Kidney epithelial cell (primary cell): ENCODE data around the gene ITPRID2. TPM values are rescaled to one million over a fixed set of nuclear protein-coding genes. Genes with fewer than 3 reads are reported as not detected.

Source experiments
- DNase-seq: peaks from one replicate; pipeline ENCODE4 v3.0.0-alpha.2; 2010; ENCODE audit warnings: low read depth
- H3K27me3 ChIP-seq: 2 replicates; pipeline ENCODE4 v1.6.0; 2011; ENCODE audit warnings: low read length; ENCODE audit not compliant: control insufficient read depth, insufficient read depth
- H3K36me3 ChIP-seq: 2 replicates; pipeline ENCODE4 v1.5.1; 2011; ENCODE audit warnings: low read length; ENCODE audit not compliant: control insufficient read depth, insufficient read depth
- H3K4me3 ChIP-seq: 2 replicates; pipeline ENCODE4 v1.5.1; 2011; ENCODE audit warnings: low read depth, mild to moderate bottlenecking, control low read depth, low read length
- total RNA-seq: library from RNA; depleted of rRNA; stranded (reverse); fragments of >200 nt; gene quantifications from 2 replicates; pipeline ENCODE4 v1.2.3, GENCODE V29; 2015
- TF ChIP-seq, protein P1 (sequence below): IDR thresholded peaks from 2 replicates; pipeline ENCODE4 v1.5.1; 2011; ENCODE audit warnings: mild to moderate bottlenecking, moderate library complexity, low read length, control low read depth, inconsistent platforms; ENCODE audit not compliant: insufficient read depth, poor library complexity, severe bottlenecking

The ITPRID2 gene
- total RNA-seq, 1 donor from 2014 or later, result 60.2 TPM

- Histone ChIP-seq H3K36me3 (peaks cover 2% of the 10 kb centered on the region), H3K27me3 (no peaks in the 10 kb centered on the region), H3K4me3 (no peak overlapping the region)
- DNase-seq, result no peak
- TF ChIP-seq, protein P1, sequence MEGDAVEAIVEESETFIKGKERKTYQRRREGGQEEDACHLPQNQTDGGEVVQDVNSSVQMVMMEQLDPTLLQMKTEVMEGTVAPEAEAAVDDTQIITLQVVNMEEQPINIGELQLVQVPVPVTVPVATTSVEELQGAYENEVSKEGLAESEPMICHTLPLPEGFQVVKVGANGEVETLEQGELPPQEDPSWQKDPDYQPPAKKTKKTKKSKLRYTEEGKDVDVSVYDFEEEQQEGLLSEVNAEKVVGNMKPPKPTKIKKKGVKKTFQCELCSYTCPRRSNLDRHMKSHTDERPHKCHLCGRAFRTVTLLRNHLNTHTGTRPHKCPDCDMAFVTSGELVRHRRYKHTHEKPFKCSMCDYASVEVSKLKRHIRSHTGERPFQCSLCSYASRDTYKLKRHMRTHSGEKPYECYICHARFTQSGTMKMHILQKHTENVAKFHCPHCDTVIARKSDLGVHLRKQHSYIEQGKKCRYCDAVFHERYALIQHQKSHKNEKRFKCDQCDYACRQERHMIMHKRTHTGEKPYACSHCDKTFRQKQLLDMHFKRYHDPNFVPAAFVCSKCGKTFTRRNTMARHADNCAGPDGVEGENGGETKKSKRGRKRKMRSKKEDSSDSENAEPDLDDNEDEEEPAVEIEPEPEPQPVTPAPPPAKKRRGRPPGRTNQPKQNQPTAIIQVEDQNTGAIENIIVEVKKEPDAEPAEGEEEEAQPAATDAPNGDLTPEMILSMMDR, result no peak
Observed at GRCh38 chr2:181900007-181900651, 8.6 kb downstream of the ITPRID2 start.

GRCh38 chr2:181902625-181903024, 11.1 kb downstream of the ITPRID2 start:
- no peak for DNase-seq
- TF ChIP-seq, protein P1, result no peak
- Histone ChIP-seq H3K27me3 (no peaks in the 10 kb centered on the region), H3K4me3 (no peak overlapping the region), H3K36me3 (peaks cover 4% of the 10 kb centered on the region)

DNA sequence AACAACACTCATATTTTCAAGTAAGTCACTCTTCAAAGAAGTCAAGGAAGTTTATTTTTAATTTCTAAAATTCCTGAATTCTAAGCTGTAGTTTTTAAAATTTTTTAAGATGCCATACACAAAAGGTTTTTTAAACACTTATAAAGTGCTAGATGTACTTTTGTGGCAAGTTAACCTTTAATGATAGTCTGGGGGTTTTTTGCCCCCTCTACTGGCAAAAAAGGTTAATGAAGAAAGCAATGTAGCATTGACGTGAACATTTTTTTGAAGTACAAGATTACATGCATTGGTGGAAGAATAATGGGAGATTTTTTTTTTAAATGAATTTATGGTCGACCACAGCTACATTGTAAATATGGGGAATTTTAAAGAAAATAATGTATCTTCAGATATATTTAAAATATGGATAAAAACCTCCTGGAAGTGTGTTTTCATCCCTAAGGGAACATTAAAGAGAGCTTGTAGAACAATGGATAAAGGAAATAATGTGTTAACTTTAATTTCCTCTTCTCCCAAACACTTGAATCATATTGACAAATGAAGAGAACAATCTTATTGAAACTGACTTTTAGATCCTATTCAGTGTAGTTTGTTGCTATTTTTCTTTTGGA, 12.6 kb downstream of the ITPRID2 start:
- TF ChIP-seq, protein P1, result peak; percentile 52
- Histone ChIP-seq H3K4me3 (no peak overlapping the region), H3K36me3 (peaks cover 4% of the 10 kb centered on the region), H3K27me3 (no peaks in the 10 kb centered on the region)
- DNase-seq, result no peak

GRCh38 chr2:181907057-181907456, 15.5 kb downstream of the ITPRID2 start:
- Histone ChIP-seq H3K36me3 (peaks cover 1% of the 10 kb centered on the region), H3K27me3 (no peaks in the 10 kb centered on the region), H3K4me3 (no peak overlapping the region)
- DNase-seq, result no peak
- TF ChIP-seq, protein P1, result no peak

- H3K36me3 ChIP-seq, result peaks cover 1% of the 10 kb centered on the region
- TF ChIP-seq, protein P1, result no peak
- H3K27me3 ChIP-seq, result no peaks in the 10 kb centered on the region
- no peak overlapping the region for H3K4me3 ChIP-seq
- DNase-seq, result no peak
Observed at GRCh38 chr2:181907635-181908034, 16.1 kb downstream of the ITPRID2 start.
